ENCODE measurements around the gene SMIM8.

The SMIM8 gene

GRCh38 chr6:87342829-87343228 lies 20.4 kb downstream of the SMIM8 start:
- no peak overlapping the region for H3K4me3 ChIP-seq (replicated peaks; ENCODE audit: low read depth, low read length)
- DNase-seq (ENCODE audit: extremely low read depth, low read depth) = no peak
- no peak for TF ChIP-seq CTCF (IDR thresholded peaks at IDR 0.05; ENCODE audit: low read depth, low read length, missing control alignments)

GRCh38 chr6:87344731-87345130 lies 22.3 kb downstream of the SMIM8 start, which contains the start of gene C6orf163:
Gene C6orf163, plus strand, starts transcription at chr6:87344813. Its CDS starts 287 bp downstream, at chr6:87345100.
- DNase-seq (ENCODE audit: extremely low read depth, low read depth) = no peak

GRCh38 chr6:87346700-87347099 lies 24.3 kb downstream of the SMIM8 start:
- H3K4me3 ChIP-seq (replicated peaks; ENCODE audit: low read depth, low read length) = no peak overlapping the region
- TF ChIP-seq CTCF (IDR thresholded peaks at IDR 0.05; ENCODE audit: low read depth, low read length, missing control alignments) = no peak
- no peak for DNase-seq (ENCODE audit: extremely low read depth, low read depth)

More at GRCh38 chr6:87344731-87345130, 22.3 kb downstream of the SMIM8 start, which contains the start of gene C6orf163:
- no peak for TF ChIP-seq CTCF (IDR thresholded peaks at IDR 0.05; ENCODE audit: low read depth, low read length, missing control alignments)
- H3K4me3 ChIP-seq (replicated peaks; ENCODE audit: low read depth, low read length) = no peak within 1 kb of the TSS

GRCh38 chr6:87349896-87350295 lies 27.5 kb downstream of the SMIM8 start:
- no peak overlapping the region for H3K4me3 ChIP-seq (replicated peaks; ENCODE audit: low read depth, low read length)
- no peak for TF ChIP-seq CTCF (IDR thresholded peaks at IDR 0.05; ENCODE audit: low read depth, low read length, missing control alignments)
- DNase-seq (ENCODE audit: extremely low read depth, low read depth) = no peak

- no peak for DNase-seq (ENCODE audit: extremely low read depth, low read depth)
- TF ChIP-seq CTCF (IDR thresholded peaks at IDR 0.05; ENCODE audit: low read depth, low read length, missing control alignments) = no peak
- H3K4me3 ChIP-seq (replicated peaks; ENCODE audit: low read depth, low read length) = no peak overlapping the region
Measured at GRCh38 chr6:87350516-87350915, 28.1 kb downstream of the SMIM8 start.

- no peak for TF ChIP-seq CTCF (IDR thresholded peaks at IDR 0.05; ENCODE audit: low read depth, low read length, missing control alignments)
- no peak overlapping the region for H3K4me3 ChIP-seq (replicated peaks; ENCODE audit: low read depth, low read length)
- DNase-seq (ENCODE audit: extremely low read depth, low read depth) = no peak
Measured at GRCh38 chr6:87351583-87351982, 29.2 kb downstream of the SMIM8 start.

- H3K4me3 ChIP-seq (replicated peaks; ENCODE audit: low read depth, low read length) = no peak overlapping the region
- TF ChIP-seq CTCF (IDR thresholded peaks at IDR 0.05; ENCODE audit: low read depth, low read length, missing control alignments) = no peak
- DNase-seq (ENCODE audit: extremely low read depth, low read depth) = no peak
Measured at GRCh38 chr6:87356181-87356580, 33.8 kb downstream of the SMIM8 start.

Measured in HFF-Myc (cell line).